HepG2 (cell line): ENCODE results near the gene RNF40. TPM values are rescaled to one million over a fixed set of nuclear protein-coding genes. Genes with fewer than 3 reads are reported as not detected.
A peak's percentile ranks its signal among the peaks of the same experiment; 100 is the strongest.

Source experiments
- ATRX ChIP-seq: sonication (generic); formaldehyde crosslinking; IDR thresholded peaks from 2 replicates; pipeline ENCODE4 v1.4.0; 2020; ENCODE audit warnings: missing genetic modification reagents, borderline replicate concordance
- CEBPZ ChIP-seq: IDR thresholded peaks from 2 replicates; pipeline ENCODE4 v1.6.1; 2012; ENCODE audit warnings: low read length, improper control_type of control experiment
- CREM ChIP-seq, 2 experiments: sonication (generic) in 1 of 2; formaldehyde crosslinking in 1 of 2; IDR thresholded peaks; 2 replicates each; pipeline versions ENCODE4 v1.4.0 to v1.6.1; 2016 to 2020; ENCODE audit warnings: antibody characterized with exemption in 1 of 2, mild to moderate bottlenecking in 1 of 2, missing genetic modification reagents in 1 of 2
- FLYWCH1 ChIP-seq: sonication (generic); formaldehyde crosslinking; IDR thresholded peaks from 2 replicates; pipeline ENCODE4 v1.8.1; 2023; ENCODE audit warnings: mild to moderate bottlenecking, missing genetic modification reagents
- GATAD2A ChIP-seq: IDR thresholded peaks from 2 replicates; pipeline ENCODE4 v1.6.1; 2016
- HMGXB4 ChIP-seq, 2 experiments: sonication (generic) in 1 of 2; formaldehyde crosslinking in 1 of 2; IDR thresholded peaks; 2 replicates each; pipeline versions ENCODE4 v1.4.0 to v1.6.1; 2018 to 2020; ENCODE audit warnings: missing genetic modification reagents in 2 of 2, borderline replicate concordance in 1 of 2, low read depth in 1 of 2, mild to moderate bottlenecking in 1 of 2, missing biosample characterization in 1 of 2
- RNF2 ChIP-seq: fragments of 450-650 bp; conservative IDR thresholded peaks from 2 replicates; pipeline ENCODE4 v1.6.1; 2016; ENCODE audit warnings: low read depth
- SMARCE1 ChIP-seq: fragments of 450-650 bp; IDR thresholded peaks from 2 replicates; pipeline ENCODE4 v1.6.1; 2017; ENCODE audit warnings: borderline replicate concordance
- THYN1 ChIP-seq: sonication (generic); formaldehyde crosslinking; IDR thresholded peaks from 2 replicates; pipeline ENCODE4 v1.8.1; 2023; ENCODE audit warnings: low read depth, mild to moderate bottlenecking, moderate library complexity, missing genetic modification reagents, borderline replicate concordance
- ZFP1 ChIP-seq: IDR thresholded peaks from 2 replicates; pipeline ENCODE4 v1.6.1; 2016
- ZNF33B ChIP-seq: sonication (generic); formaldehyde crosslinking; IDR thresholded peaks from 2 replicates; pipeline ENCODE4 v1.5.1; 2020; ENCODE audit warnings: mild to moderate bottlenecking, missing genetic modification reagents
- ZNF512 ChIP-seq: sonication (generic); formaldehyde crosslinking; IDR thresholded peaks from 2 replicates; pipeline ENCODE4 v1.4.0; 2020; ENCODE audit warnings: mild to moderate bottlenecking, missing genetic modification reagents
- ZNF563 ChIP-seq: sonication (generic); formaldehyde crosslinking; IDR thresholded peaks from 2 replicates; pipeline ENCODE4 v1.8.0; 2022; ENCODE audit warnings: mild to moderate bottlenecking, moderate library complexity, missing genetic modification reagents
- ZNF777 ChIP-seq: sonication (generic); formaldehyde crosslinking; IDR thresholded peaks from 2 replicates; pipeline ENCODE4 v1.4.0; 2020; ENCODE audit warnings: missing genetic modification reagents
- polyA plus RNA-seq, 8 experiments: library from polyadenylated mRNA; depleted of rRNA in 3 of 8; stranded (reverse) in 7 of 8; unstranded in 1 of 8; fragments of >200 nt; fragmentation: Illumina TruSeq in 4 of 8; extraction: Trizol in 4 of 8; gene quantifications; 2 replicates each; pipeline versions ENCODE4 v1.2.1 to v1.2.3, GENCODE V29; 2011 to 2016; ENCODE audit warnings: low read depth in 4 of 8, missing spikeins in 1 of 8, mixed read lengths in 1 of 8; ENCODE audit not compliant: insufficient read depth in 1 of 8
- total RNA-seq, 5 experiments: library from RNA; depleted of rRNA; stranded (reverse); fragments of >200 nt; fragmentation: Illumina TruSeq; extraction: Trizol; gene quantifications; 2 replicates each; pipeline ENCODE4 v1.2.3, GENCODE V29; 2016; ENCODE audit warnings: low read depth in 1 of 5
- TF ChIP-seq, protein P1 (sequence below): sonication (generic); formaldehyde crosslinking; IDR thresholded peaks from 2 replicates; pipeline ENCODE4 v1.5.0; 2020; ENCODE audit warnings: missing genetic modification reagents
- TF ChIP-seq, protein P2 (sequence below): sonication (generic); formaldehyde crosslinking; conservative IDR thresholded peaks from 2 replicates; pipeline ENCODE4 v1.8.0; 2022; ENCODE audit warnings: mild to moderate bottlenecking, moderate library complexity, missing genetic modification reagents

Gene RNF40
- total and polyA plus RNA-seq, 2 of the 13 experiments (the other 11 are each of a cell fraction or from before 2014, with no cell fraction given): 84.0 to 85.6 TPM

GRCh38 chr16:30775392-30776188 is 13.5 kb downstream of the RNF40 start (continued):
- TF ChIP-seq CEBPZ (no peak), ZNF33B (CRISPR knock-in tag) (peak; percentile 98), SMARCE1 (no peak), ZNF512 (CRISPR knock-in tag) (peak; percentile 67; the same call in 1 of the 2 replicates), ZFP1 (peak; percentile 84), FLYWCH1 (CRISPR knock-in tag) (0 out of 2 replicates have a peak, but pooled peaks have one; percentile 58), ATRX (CRISPR knock-in tag) (peak; percentile 13; the same call in 1 of the 2 replicates), HMGXB4 (CRISPR knock-in tag; IDR thresholded peaks at IDR 0.05; ENCODE audit: borderline replicate concordance in 1 of 2, low read depth in 1 of 2) (peak; percentile 82 to 98; a peak in 3 of 4 replicates), CREM (IDR thresholded peaks at IDR 0.05) (peak; percentile 87), CREM (CRISPR knock-in tag; IDR thresholded peaks at IDR 0.05) (no peak), GATAD2A (CRISPR knock-in tag) (peak; percentile 43; the same call in 1 of the 2 replicates), ZNF777 (no peak; the same call in 1 of the 2 replicates), THYN1 (CRISPR knock-in tag) (no peak), RNF2 (peak; percentile 53; the same call in 1 of the 2 replicates), ZNF563 (CRISPR knock-in tag) (peak; percentile 96)
- TF ChIP-seq, protein P1, sequence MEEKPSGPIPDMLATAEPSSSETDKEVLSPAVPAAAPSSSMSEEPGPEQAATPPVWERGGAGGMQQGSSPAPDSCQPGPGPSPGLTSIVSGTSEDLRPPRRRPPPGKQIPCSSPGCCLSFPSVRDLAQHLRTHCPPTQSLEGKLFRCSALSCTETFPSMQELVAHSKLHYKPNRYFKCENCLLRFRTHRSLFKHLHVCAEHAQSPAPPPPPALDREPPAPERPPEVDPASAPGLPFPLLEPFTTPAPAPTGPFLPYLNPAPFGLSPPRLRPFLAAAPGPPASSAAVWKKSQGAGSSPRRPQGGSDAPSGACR (CRISPR knock-in tag): peak; percentile 93
- TF ChIP-seq, protein P2, sequence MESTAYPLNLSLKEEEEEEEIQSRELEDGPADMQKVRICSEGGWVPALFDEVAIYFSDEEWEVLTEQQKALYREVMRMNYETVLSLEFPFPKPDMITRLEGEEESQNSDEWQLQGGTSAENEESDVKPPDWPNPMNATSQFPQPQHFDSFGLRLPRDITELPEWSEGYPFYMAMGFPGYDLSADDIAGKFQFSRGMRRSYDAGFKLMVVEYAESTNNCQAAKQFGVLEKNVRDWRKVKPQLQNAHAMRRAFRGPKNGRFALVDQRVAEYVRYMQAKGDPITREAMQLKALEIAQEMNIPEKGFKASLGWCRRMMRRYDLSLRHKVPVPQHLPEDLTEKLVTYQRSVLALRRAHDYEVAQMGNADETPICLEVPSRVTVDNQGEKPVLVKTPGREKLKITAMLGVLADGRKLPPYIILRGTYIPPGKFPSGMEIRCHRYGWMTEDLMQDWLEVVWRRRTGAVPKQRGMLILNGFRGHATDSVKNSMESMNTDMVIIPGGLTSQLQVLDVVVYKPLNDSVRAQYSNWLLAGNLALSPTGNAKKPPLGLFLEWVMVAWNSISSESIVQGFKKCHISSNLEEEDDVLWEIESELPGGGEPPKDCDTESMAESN (CRISPR knock-in tag): peak; percentile 93
